Loucy (cell line): Measurements from ENCODE around the gene GDPD5.

Experiments used
- H2AFZ ChIP-seq: fragments of 200-600 bp; sonication (generic); 2 replicates; pipeline ENCODE4 v1.6.0; 2016; ENCODE audit warnings: antibody characterized with exemption, mild to moderate bottlenecking, low read length, moderate library complexity
- H3F3A ChIP-seq: fragments of 200-600 bp; 2 replicates; pipeline ENCODE4 v1.6.0; 2016; ENCODE audit warnings: antibody characterized with exemption, low read depth, mild to moderate bottlenecking
- H3K27me3 ChIP-seq: fragments of 200-600 bp; sonication (generic); 2 replicates; pipeline ENCODE4 v1.6.1; 2014; ENCODE audit warnings: low read length, mild to moderate bottlenecking; ENCODE audit not compliant: insufficient read depth, poor library complexity, severe bottlenecking
- H3K36me3 ChIP-seq: fragments of 200-600 bp; sonication (generic); 2 replicates; pipeline ENCODE4 v1.6.1; 2016; ENCODE audit warnings: low read length; ENCODE audit not compliant: insufficient read depth
- H3K4me1 ChIP-seq: fragments of 200-600 bp; sonication (generic); 2 replicates; pipeline ENCODE4 v1.5.1; 2014; ENCODE audit warnings: low read length, mild to moderate bottlenecking; ENCODE audit not compliant: insufficient read depth, poor library complexity, severe bottlenecking
- H3K4me2 ChIP-seq: fragments of 200-600 bp; sonication (generic); 2 replicates; pipeline ENCODE4 v1.6.0; 2014; ENCODE audit warnings: antibody characterized with exemption, low read length, low read depth, mild to moderate bottlenecking; ENCODE audit not compliant: poor library complexity, severe bottlenecking
- H3K4me3 ChIP-seq: fragments of 200-600 bp; sonication (generic); 2 replicates; pipeline ENCODE4 v1.5.1; 2014; ENCODE audit warnings: low read length, mild to moderate bottlenecking, mixed read lengths; ENCODE audit not compliant: poor library complexity, severe bottlenecking
- H3K79me2 ChIP-seq: fragments of 200-600 bp; sonication (generic); 2 replicates; pipeline ENCODE4 v1.6.1; 2014; ENCODE audit warnings: low read length; ENCODE audit not compliant: insufficient read depth
- H3K9ac ChIP-seq: fragments of 200-600 bp; sonication (generic); 2 replicates; pipeline ENCODE4 v1.6.0; 2014; ENCODE audit warnings: mild to moderate bottlenecking, low read depth, low read length, moderate library complexity; ENCODE audit not compliant: poor library complexity, severe bottlenecking
- H3K9me2 ChIP-seq: fragments of 200-600 bp; sonication (generic); replicated peaks from 2 replicates; pipeline ENCODE4 v1.6.1; 2016; ENCODE audit warnings: low read depth, low read length, mixed read lengths
- H3K9me3 ChIP-seq: fragments of 200-600 bp; sonication (generic); 2 replicates; pipeline ENCODE4 v1.6.1; 2014; ENCODE audit warnings: mild to moderate bottlenecking, antibody characterized with exemption, low read length, low read depth; ENCODE audit not compliant: insufficient read depth
- H4K20me1 ChIP-seq: fragments of 200-600 bp; sonication (generic); 2 replicates; pipeline ENCODE4 v1.6.0; 2014; ENCODE audit warnings: antibody characterized with exemption, low read length, mild to moderate bottlenecking; ENCODE audit not compliant: insufficient read depth, poor library complexity, severe bottlenecking
- CTCF ChIP-seq: fragments of 200-600 bp; sonication (generic); conservative IDR thresholded peaks from 2 replicates; pipeline ENCODE4 v1.5.1; 2014; ENCODE audit warnings: mild to moderate bottlenecking, antibody characterized with exemption, low read length
- EZH2phosphoT487 ChIP-seq: fragments of 200-600 bp; IDR thresholded peaks from 2 replicates; pipeline ENCODE4 v1.6.1; 2018; ENCODE audit warnings: antibody characterized with exemption, mild to moderate bottlenecking, moderate library complexity, borderline replicate concordance

Gene GDPD5

GRCh38 chr11:75482931-75483469 is 42.7 kb downstream of the GDPD5 start:
- Histone ChIP-seq H3K4me1 (no peaks in the 10 kb centered on the region), H3K36me3 (no peaks in the 10 kb centered on the region), H4K20me1 (no peaks in the 10 kb centered on the region), H3K4me3 (no peak overlapping the region), H3F3A (no peaks in the 10 kb centered on the region), H3K4me2 (no peak overlapping the region), H3K79me2 (no peaks in the 10 kb centered on the region), H3K9me2 (no peaks in the 10 kb centered on the region), H2AFZ (no peak overlapping the region), H3K27me3 (no peaks in the 10 kb centered on the region), H3K9ac (no peak overlapping the region), H3K9me3 (no peaks in the 10 kb centered on the region)
- TF ChIP-seq CTCF (no peak), EZH2phosphoT487 (no peak)

- Histone ChIP-seq H3K4me2 (no peak overlapping the region), H3K9me2 (no peaks in the 10 kb centered on the region), H4K20me1 (no peaks in the 10 kb centered on the region), H3K36me3 (no peaks in the 10 kb centered on the region), H3K4me1 (no peaks in the 10 kb centered on the region), H3K4me3 (no peak overlapping the region), H3K27me3 (no peaks in the 10 kb centered on the region), H3F3A (no peaks in the 10 kb centered on the region), H2AFZ (no peak overlapping the region), H3K9me3 (no peaks in the 10 kb centered on the region), H3K79me2 (no peaks in the 10 kb centered on the region), H3K9ac (no peak overlapping the region)
- TF ChIP-seq CTCF (no peak), EZH2phosphoT487 (no peak)
Measured at GRCh38 chr11:75481922-75482606, 43.7 kb downstream of the GDPD5 start.

GRCh38 chr11:75481223-75481921 is 44.4 kb downstream of the GDPD5 start:
- TF ChIP-seq CTCF (no peak), EZH2phosphoT487 (no peak)
- no peaks in the 10 kb centered on the region for H3K9me2 ChIP-seq
- no peaks in the 10 kb centered on the region for H3K36me3 ChIP-seq
- no peak overlapping the region for H3K4me2 ChIP-seq
- H3K9me3 ChIP-seq, result no peaks in the 10 kb centered on the region
- H3F3A ChIP-seq, result no peaks in the 10 kb centered on the region
- no peaks in the 10 kb centered on the region for H3K79me2 ChIP-seq
- H3K9ac ChIP-seq, result no peak overlapping the region
- no peak overlapping the region for H3K4me3 ChIP-seq
- no peaks in the 10 kb centered on the region for H3K27me3 ChIP-seq
- H4K20me1 ChIP-seq, result no peaks in the 10 kb centered on the region
- no peak overlapping the region for H2AFZ ChIP-seq
- H3K4me1 ChIP-seq, result peaks cover 2% of the 10 kb centered on the region
